ENCODE data around the gene TKFC.

DNA sequence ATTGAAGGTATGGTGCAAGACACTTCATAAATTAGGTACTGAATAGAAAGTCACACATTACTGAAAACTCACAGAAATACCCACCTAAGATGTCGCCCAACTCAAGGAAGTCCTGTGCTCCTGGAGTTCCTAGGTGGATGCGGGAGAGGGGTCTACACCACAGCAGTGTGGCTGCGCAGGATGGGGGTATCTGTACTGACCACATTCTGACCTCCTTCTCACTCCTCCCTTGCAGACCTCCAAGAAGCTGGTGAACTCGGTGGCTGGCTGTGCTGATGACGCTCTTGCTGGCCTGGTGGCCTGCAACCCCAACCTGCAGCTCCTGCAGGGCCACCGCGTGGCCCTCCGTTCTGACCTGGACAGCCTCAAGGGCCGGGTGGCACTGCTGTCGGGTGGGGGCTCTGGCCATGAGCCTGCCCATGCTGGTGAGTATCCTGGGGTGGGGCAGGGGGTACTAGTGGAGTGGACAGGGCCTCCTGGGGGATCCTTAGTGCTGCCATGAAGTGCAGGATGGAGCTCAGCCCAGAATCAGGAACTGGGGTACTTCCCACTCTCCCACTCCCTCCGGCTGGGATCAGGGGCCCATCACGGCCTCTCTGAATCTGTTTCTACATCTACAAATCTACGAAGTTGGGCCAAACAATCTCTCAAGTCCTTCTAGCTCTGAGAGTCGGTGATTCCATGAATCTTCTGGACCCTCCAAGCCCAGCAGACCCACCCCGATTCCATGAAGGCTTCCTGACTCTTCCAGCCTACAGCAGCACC is 4.9 kb downstream of the TKFC start:
- TF ChIP-seq GATA3 (IDR thresholded peaks at IDR 0.05; ENCODE audit: low read depth, low read length) (no peak), GATA2 (IDR thresholded peaks at IDR 0.05; ENCODE audit: low read depth, low read length) (no peak)

Data from SH-SY5Y (cell line).